ENCODE results near the gene LCNL1.

The LCNL1 gene

DNA sequence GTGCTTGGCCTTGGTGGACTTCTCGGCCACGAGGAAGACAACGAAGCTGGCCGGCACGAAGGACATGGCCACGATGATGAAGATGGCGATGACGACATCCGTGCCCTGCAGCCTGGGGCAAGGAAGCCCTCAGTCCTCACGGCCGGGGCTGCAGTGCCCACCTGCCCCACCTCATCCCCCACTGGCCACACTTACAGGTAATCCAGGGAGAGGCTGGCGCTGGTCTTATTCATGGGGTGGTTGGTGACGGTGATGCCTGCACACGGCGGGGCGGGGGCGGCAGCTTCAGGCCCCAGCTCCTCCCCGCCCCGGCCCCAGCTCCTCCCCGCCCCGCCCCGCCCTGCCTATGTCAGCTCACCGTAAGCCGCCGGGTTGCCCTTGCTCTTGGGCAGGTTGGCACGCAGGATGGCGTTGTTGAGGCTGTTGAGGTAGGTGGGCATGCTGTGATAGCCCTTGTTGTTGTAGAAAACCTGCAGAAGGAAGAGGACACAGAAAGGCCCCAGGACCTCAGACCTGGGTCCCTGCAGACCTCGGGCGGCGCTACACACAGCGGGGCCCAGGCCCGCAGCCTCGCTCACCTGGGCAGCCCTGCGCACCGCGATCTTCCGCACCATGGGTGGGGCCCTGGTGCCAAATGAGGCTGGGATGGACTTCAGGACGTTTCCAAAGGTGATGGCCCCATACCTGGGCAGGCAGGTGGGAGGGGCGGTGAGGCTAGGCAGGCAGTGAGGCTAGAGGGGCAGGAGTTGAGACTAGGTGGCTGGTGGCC lies 29.3 kb downstream of the LCNL1 start:
- Mint-ChIP-seq H3K4me3 (no peak overlapping the region), H3K9me3 (no peaks in the 10 kb centered on the region), H3K36me3 (ENCODE audit: insufficient read depth) (peaks cover 11% of the 10 kb centered on the region), H3K27ac (ENCODE audit: low read depth) (no peak overlapping the region), H3K27me3 (no peaks in the 10 kb centered on the region), H3K4me1 (no peaks in the 10 kb centered on the region)
- DNase-seq (ENCODE audit: low spot score in 2 of 2) (no peak), ATAC-seq (replicated peaks; ENCODE audit: extremely low read depth, poor library complexity, severe bottlenecking) (no peak)

DNA sequence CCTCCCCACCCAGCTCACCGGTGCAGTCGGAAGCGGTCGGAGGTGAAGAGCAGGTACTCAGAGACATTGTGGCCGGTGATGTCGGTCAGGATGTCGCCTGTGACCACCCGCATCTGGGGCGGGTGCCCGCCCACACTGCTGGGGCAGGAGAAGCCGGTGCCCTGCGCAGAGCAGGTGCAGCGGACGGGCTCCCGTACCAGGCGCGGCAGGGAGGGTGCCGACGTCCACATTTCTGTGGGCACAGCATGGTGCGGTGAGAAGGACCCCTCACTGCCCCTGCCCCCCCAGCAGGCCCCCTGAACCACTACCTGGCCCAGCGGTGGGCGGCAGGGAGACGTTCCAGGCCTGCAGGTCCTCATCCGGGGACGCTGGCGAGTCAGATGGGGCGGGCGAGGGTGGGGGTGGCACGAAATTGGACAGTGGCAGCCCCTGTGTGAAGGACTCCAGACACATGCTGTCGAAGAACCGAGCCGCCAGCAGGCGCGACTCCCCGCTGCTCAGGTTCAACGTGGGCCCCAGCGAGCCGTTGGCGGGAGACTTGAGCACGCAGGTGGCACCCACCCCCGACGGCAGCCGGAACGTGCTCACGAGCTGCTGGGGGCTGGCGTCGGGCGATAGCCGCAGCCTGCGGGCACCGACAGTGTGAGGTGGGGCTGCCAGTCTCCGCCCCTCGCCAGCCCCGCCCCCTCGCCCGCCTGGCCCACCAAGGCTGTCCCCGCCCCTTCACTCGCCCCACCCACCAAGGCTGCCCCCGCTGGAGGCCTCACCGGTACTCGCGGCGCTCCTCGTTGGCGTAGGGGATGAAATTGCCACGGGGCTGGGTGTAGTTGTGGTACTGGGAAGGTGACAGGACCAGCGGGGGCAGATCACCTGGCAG lies 30.1 kb downstream of the LCNL1 start:
- Mint-ChIP-seq H3K4me1 (no peaks in the 10 kb centered on the region), H3K9me3 (no peaks in the 10 kb centered on the region), H3K27ac (ENCODE audit: low read depth) (no peak overlapping the region), H3K36me3 (ENCODE audit: insufficient read depth) (peaks cover 11% of the 10 kb centered on the region), H3K4me3 (no peak overlapping the region), H3K27me3 (no peaks in the 10 kb centered on the region)
- ATAC-seq (replicated peaks; ENCODE audit: extremely low read depth, poor library complexity, severe bottlenecking), result no peak
- DNase-seq (ENCODE audit: low spot score in 2 of 2), result no peak

DNA sequence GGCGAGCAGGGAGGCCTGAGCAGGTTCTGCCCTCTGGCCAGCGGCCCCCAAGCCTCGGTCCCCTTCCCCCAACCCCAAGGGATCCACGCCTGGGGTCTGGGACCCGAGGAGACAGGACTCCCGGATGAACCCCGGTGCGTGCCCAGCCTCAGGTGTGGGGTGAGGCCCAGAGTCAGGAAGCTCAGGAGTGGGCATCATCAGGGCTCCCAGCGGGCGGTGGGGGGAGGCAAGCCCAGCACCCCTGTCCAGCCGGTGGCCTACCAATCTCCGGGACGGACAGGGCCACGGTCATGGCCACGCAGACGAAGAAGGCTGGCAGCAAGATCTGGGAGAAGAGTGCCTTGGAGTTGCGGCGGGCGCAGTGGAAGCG lies 30.8 kb downstream of the LCNL1 start:
- Mint-ChIP-seq H3K9me3 (no peaks in the 10 kb centered on the region), H3K27ac (ENCODE audit: low read depth) (no peak overlapping the region), H3K4me3 (no peak overlapping the region), H3K36me3 (ENCODE audit: insufficient read depth) (peaks cover 11% of the 10 kb centered on the region), H3K27me3 (no peaks in the 10 kb centered on the region), H3K4me1 (no peaks in the 10 kb centered on the region)
- no peak for DNase-seq (ENCODE audit: low spot score in 2 of 2)
- ATAC-seq (replicated peaks; ENCODE audit: extremely low read depth, poor library complexity, severe bottlenecking), result no peak

DNA sequence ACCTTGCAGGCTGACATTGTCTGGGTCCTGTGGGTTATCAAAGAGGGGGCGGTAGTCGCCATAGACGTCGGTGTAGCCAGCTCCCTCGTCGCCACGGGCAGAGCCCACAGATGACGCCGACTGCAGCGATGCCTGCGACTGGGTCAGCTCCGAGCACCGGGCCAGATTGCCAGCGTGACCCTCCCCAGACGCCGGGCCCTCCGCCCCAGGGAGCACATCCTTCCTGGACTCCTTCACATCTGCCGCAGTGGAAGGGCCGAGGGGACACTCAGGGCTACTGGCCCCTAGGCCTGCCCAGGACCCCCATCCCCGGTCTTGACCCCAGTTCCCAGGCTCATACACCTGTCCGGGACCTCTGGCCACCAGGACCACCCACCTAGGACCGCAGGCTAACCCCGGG lies 31.4 kb downstream of the LCNL1 start:
- H3K4me3 Mint-ChIP-seq, result no peak overlapping the region
- no peaks in the 10 kb centered on the region for H3K9me3 Mint-ChIP-seq
- DNase-seq (ENCODE audit: low spot score in 2 of 2) (no peak), ATAC-seq (replicated peaks; ENCODE audit: extremely low read depth, poor library complexity, severe bottlenecking) (no peak)
- H3K36me3 Mint-ChIP-seq (ENCODE audit: insufficient read depth), result peaks cover 11% of the 10 kb centered on the region
- no peak overlapping the region for H3K27ac Mint-ChIP-seq (ENCODE audit: low read depth)
- no peaks in the 10 kb centered on the region for H3K4me1 Mint-ChIP-seq
- H3K27me3 Mint-ChIP-seq, result no peaks in the 10 kb centered on the region

DNA sequence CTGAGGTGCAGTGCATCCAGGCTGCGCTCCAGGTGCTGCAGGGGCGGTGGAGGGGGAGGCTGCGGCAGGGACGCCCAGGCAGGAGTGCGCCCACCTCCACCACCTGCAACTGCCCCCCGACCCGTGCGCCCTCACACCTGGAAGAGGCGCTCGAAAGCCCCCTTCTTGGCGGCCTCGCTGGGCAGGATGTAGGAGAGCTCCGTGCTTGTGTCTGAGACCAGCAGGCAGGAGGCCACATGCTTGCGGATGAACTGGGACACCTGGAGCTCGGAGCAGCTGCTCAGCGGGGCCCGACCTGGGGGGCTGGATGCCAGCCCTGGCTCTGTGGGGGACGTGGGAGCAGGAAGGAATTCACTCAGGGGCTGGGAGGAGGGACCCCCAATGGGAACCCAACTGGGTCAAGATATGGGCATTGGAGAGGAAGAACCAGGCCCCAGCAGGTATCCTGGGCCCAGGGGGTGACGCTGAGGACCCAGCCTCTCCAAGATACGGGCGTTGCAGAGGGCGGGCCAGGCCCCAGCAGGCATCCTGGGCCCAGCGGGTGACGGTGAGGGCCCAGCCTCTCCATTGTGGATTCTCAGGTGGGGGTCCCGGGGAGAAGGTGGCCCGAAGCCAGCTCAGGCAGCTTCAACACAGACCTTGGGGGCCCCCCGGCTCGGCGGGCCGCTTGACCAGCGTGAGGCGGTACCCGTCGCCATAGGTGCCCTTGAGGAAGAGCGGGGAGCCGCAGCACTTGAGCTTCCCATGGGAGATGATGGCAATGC lies 32.2 kb downstream of the LCNL1 start:
- Mint-ChIP-seq H3K36me3 (ENCODE audit: insufficient read depth) (peaks cover 8% of the 10 kb centered on the region), H3K9me3 (no peaks in the 10 kb centered on the region), H3K27me3 (no peaks in the 10 kb centered on the region), H3K4me1 (no peaks in the 10 kb centered on the region), H3K27ac (ENCODE audit: low read depth) (no peak overlapping the region), H3K4me3 (no peak overlapping the region)
- DNase-seq (ENCODE audit: low spot score in 2 of 2) (no peak), ATAC-seq (replicated peaks; ENCODE audit: extremely low read depth, poor library complexity, severe bottlenecking) (no peak)

DNA sequence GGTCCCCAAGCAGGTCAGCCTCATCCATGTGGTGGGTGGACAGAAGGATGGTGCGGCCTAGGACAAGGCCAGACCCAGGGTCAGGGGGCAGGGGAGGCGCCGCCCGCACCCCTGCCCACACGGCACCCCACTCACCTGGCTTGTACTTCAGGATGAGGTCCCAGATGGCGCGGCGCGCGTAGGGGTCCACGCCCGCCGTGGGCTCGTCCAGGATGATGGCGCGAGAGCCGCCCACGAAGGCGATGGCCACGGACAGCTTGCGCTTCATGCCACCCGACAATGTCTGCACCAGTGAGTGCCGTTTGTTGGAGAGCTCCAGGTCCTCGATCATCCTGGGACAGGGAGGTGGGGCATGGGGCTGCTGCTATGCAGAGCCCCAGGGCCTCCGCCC lies 32.7 kb downstream of the LCNL1 start:
- ATAC-seq (replicated peaks; ENCODE audit: extremely low read depth, poor library complexity, severe bottlenecking), result no peak

DNA sequence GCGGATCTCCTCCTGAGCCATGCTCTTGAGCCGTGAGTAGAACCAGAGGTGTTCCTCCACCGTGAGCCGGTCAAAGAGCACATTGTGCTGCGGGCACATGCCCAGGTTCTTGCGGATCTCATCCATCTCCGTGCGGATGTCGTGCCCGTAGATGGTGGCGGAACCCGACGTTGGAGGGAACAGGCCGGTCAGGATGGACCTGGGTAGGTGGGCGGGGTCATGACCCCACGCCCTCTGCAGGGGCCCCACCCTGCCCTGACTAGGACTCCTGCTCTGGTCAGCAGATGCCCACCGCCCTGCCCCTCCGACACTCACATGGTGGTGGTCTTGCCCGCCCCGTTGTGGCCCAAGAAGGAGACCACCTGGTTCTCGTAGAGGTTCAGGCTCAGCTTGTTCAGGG lies 33.2 kb downstream of the LCNL1 start:
- Mint-ChIP-seq H3K36me3 (ENCODE audit: insufficient read depth) (peaks cover 7% of the 10 kb centered on the region), H3K4me1 (no peaks in the 10 kb centered on the region), H3K4me3 (no peak overlapping the region), H3K9me3 (no peaks in the 10 kb centered on the region), H3K27ac (ENCODE audit: low read depth) (no peak overlapping the region), H3K27me3 (no peaks in the 10 kb centered on the region)
- no peak for ATAC-seq (replicated peaks; ENCODE audit: extremely low read depth, poor library complexity, severe bottlenecking)
- DNase-seq (ENCODE audit: low spot score in 2 of 2), result no peak

More for the DNA sequence above, 32.7 kb downstream of the LCNL1 start:
- no peaks in the 10 kb centered on the region for H3K9me3 Mint-ChIP-seq
- no peak for DNase-seq (ENCODE audit: low spot score in 2 of 2)
- peaks cover 8% of the 10 kb centered on the region for H3K36me3 Mint-ChIP-seq (ENCODE audit: insufficient read depth)
- H3K27ac Mint-ChIP-seq (ENCODE audit: low read depth), result no peak overlapping the region
- no peak overlapping the region for H3K4me3 Mint-ChIP-seq
- no peaks in the 10 kb centered on the region for H3K4me1 Mint-ChIP-seq
- H3K27me3 Mint-ChIP-seq, result no peaks in the 10 kb centered on the region

DNA sequence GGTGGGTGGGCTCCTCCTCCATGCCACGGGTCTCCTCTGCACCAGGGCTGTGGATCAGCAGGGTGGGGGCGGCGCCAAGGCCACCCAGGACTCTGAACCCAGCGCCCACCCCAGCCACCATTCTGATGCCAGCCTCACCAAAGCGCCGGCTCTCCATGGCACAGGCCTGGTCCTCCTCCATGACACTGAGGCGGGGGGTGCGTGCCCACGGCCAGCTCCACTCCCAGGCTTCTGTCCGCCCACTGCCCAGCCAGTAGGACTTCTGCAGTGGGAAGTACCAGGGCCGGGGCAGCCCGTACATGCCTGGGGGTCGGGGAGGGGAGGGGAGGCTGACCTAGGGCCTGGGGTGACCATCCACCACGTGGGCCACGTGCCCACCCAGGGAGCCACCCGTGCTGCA lies 33.6 kb downstream of the LCNL1 start:
- H3K27ac Mint-ChIP-seq (ENCODE audit: low read depth), result no peak overlapping the region
- H3K36me3 Mint-ChIP-seq (ENCODE audit: insufficient read depth), result peaks cover 4% of the 10 kb centered on the region
- H3K27me3 Mint-ChIP-seq, result no peaks in the 10 kb centered on the region
- ATAC-seq (replicated peaks; ENCODE audit: extremely low read depth, poor library complexity, severe bottlenecking), result no peak
- no peak for DNase-seq (ENCODE audit: low spot score in 2 of 2)
- H3K4me1 Mint-ChIP-seq, result no peaks in the 10 kb centered on the region
- H3K4me3 Mint-ChIP-seq, result no peak overlapping the region
- H3K9me3 Mint-ChIP-seq, result no peaks in the 10 kb centered on the region

DNA sequence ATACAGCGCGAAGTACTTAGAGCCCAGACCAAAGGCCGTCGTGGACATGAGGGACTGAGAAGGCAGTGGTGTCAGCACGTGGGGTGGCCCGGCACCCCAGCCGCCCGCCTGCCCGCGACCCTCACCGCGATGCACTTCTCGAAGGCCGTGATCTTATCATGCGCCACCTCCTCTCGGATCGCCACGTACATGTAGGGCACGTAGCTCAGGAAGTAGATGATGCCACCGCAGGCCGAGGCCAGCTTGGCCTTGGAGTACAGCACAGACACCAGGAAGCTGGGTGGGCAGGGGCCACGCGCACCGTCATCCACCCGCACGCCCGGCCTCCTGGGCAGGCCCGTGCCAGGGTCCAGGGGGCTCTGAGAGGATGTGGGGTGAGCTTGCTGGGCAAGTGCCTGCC lies 34.3 kb downstream of the LCNL1 start:
- H3K36me3 Mint-ChIP-seq (ENCODE audit: insufficient read depth), result peaks cover 4% of the 10 kb centered on the region
- no peak overlapping the region for H3K27ac Mint-ChIP-seq (ENCODE audit: low read depth)
- H3K27me3 Mint-ChIP-seq, result no peaks in the 10 kb centered on the region
- H3K4me1 Mint-ChIP-seq, result peaks cover 3% of the 10 kb centered on the region
- no peak overlapping the region for H3K4me3 Mint-ChIP-seq
- no peak for ATAC-seq (replicated peaks; ENCODE audit: extremely low read depth, poor library complexity, severe bottlenecking)
- no peak for DNase-seq (ENCODE audit: low spot score in 2 of 2)
- H3K9me3 Mint-ChIP-seq, result no peaks in the 10 kb centered on the region

DNA sequence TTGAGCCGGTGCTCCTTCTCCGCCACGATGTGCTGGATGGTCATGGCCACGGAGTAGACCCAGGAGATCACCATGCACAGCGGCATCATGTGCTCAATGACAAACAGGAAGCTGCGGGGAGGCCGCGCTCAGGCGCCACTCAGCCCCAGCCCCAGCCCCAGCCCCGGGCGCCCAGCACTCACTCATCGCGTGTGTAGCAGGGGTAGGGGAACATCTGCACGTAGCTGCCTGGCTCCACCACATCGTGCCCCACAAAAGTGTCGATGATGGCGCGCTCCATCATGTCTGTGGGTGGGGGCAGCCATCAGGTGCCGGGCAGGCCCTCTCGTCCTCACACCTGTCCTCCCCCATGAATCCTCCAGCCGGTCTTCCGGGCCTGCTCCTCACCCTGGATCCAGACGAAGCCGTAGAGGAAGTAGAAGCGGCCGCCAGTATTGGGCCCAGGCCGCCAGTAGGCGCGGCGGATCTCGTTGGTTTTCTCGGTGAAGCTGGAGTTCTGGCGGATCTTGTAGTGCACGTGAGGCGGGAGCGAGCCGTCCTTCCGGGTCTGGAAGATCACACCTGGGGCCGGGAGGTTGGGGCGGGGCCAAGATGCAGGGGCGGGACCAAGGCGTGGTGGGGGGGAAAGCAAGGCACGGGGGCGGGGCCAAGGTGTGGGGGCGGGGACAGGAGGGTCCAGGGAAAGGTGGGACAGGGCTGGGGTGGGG lies 35.2 kb downstream of the LCNL1 start:
- Mint-ChIP-seq H3K9me3 (no peaks in the 10 kb centered on the region), H3K4me3 (no peak overlapping the region), H3K36me3 (ENCODE audit: insufficient read depth) (peaks cover 2% of the 10 kb centered on the region), H3K4me1 (peaks cover 5% of the 10 kb centered on the region), H3K27ac (ENCODE audit: low read depth) (no peak overlapping the region), H3K27me3 (no peaks in the 10 kb centered on the region)
- DNase-seq (ENCODE audit: low spot score in 2 of 2), result no peak
- no peak for ATAC-seq (replicated peaks; ENCODE audit: extremely low read depth, poor library complexity, severe bottlenecking)

DNA sequence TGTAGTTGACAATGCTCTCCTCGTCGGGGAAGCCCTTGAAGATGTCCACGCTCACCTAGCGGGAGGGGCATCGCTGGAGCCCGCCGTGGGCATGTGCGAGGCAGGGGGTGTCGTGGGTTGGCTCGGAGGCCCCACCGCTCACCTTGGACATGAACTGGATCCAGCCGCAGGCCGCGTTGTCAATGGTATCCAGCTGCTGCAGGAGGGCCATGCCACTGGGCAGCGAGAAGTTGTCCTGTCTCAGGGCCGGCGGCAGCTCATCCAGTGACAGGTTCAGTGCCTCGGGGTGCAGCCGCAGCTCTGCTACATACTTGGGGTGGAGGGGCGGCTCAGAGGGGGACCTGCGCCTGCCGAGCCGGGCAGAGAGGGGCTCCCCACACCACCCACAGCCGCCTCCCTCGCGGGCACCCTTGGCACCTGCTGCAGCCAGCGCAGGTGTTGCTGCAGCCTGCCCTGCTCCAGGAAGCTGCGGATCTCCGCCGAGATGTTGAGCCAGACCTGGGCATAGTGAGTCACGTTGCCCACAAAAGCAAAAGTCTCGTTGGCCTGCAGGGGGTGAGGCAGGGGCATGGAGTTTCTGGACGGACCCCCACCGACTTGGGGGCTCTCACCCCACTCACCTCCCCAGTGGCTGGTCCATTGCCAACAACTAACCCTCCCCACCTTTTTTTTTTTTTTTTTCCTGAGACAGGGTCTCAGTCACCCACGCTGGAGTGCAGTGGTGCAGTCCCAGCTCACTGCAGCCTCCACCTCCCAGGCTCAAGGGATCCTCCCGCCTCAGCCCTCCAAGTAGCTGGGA lies 36.2 kb downstream of the LCNL1 start:
- no peak for ATAC-seq (replicated peaks; ENCODE audit: extremely low read depth, poor library complexity, severe bottlenecking)
- DNase-seq (ENCODE audit: low spot score in 2 of 2), result no peak
- Mint-ChIP-seq H3K36me3 (ENCODE audit: insufficient read depth) (peaks cover 5% of the 10 kb centered on the region), H3K27ac (ENCODE audit: low read depth) (no peak overlapping the region), H3K27me3 (no peaks in the 10 kb centered on the region), H3K4me3 (no peak overlapping the region), H3K4me1 (peaks cover 5% of the 10 kb centered on the region), H3K9me3 (no peaks in the 10 kb centered on the region)
